ENCODE results near the gene TMCC3.
A peak's percentile ranks its signal among the peaks of the same experiment; 100 is the strongest.

TMCC3 gene

GRCh38 chr12:94566345-94566744 lies 84.0 kb downstream of the TMCC3 start:
- no peak overlapping the region for H3K4me3 ChIP-seq (ENCODE audit: insufficient read length, low read depth)
- DNase-seq (ENCODE audit: low read depth, low spot score) = no peak
- H3K36me3 ChIP-seq (ENCODE audit: insufficient read depth, insufficient read length, low read length) = peaks cover 5% of the 10 kb centered on the region
- H3K27me3 ChIP-seq (ENCODE audit: insufficient read depth, insufficient read length) = no peaks in the 10 kb centered on the region
- no peaks in the 10 kb centered on the region for H3K9me3 ChIP-seq (ENCODE audit: insufficient read depth, low read length)
- no peak overlapping the region for H3K9ac ChIP-seq (ENCODE audit: insufficient read length, low read depth)
- no peaks in the 10 kb centered on the region for H3K4me1 ChIP-seq (ENCODE audit: insufficient read depth, insufficient read length)
- TF ChIP-seq ZNF274 (IDR thresholded peaks at IDR 0.05; ENCODE audit: low read depth, low read length) = no peak
- no peak for TF ChIP-seq YY1 (IDR thresholded peaks at IDR 0.05; ENCODE audit: insufficient read depth, insufficient read length)
- TF ChIP-seq SUZ12 (IDR thresholded peaks at IDR 0.05; ENCODE audit: extremely low read depth, insufficient read depth, insufficient read length) = no peak

GRCh38 chr12:94565683-94566082 lies 84.7 kb downstream of the TMCC3 start:
- Histone ChIP-seq H3K4me3 (ENCODE audit: insufficient read length, low read depth) (no peak overlapping the region), H3K4me1 (ENCODE audit: insufficient read depth, insufficient read length) (peaks cover under 1% of the 10 kb centered on the region), H3K36me3 (ENCODE audit: insufficient read depth, insufficient read length, low read length) (peaks cover 5% of the 10 kb centered on the region), H3K9ac (ENCODE audit: insufficient read length, low read depth) (no peak overlapping the region), H3K27me3 (ENCODE audit: insufficient read depth, insufficient read length) (no peaks in the 10 kb centered on the region), H3K9me3 (ENCODE audit: insufficient read depth, low read length) (no peaks in the 10 kb centered on the region)
- DNase-seq (ENCODE audit: low read depth, low spot score) = no peak
- TF ChIP-seq YY1 (IDR thresholded peaks at IDR 0.05; ENCODE audit: insufficient read depth, insufficient read length) (no peak), ZNF274 (IDR thresholded peaks at IDR 0.05; ENCODE audit: low read depth, low read length) (no peak)

- no peaks in the 10 kb centered on the region for H3K27me3 ChIP-seq (ENCODE audit: insufficient read depth, insufficient read length)
- H3K4me3 ChIP-seq (ENCODE audit: insufficient read length, low read depth) = no peak overlapping the region
- DNase-seq (ENCODE audit: low read depth, low spot score) = no peak
- peaks cover 3% of the 10 kb centered on the region for H3K4me1 ChIP-seq (ENCODE audit: insufficient read depth, insufficient read length)
- H3K9ac ChIP-seq (ENCODE audit: insufficient read length, low read depth) = no peak overlapping the region
- no peaks in the 10 kb centered on the region for H3K9me3 ChIP-seq (ENCODE audit: insufficient read depth, low read length)
- TF ChIP-seq SUZ12 (IDR thresholded peaks at IDR 0.05; ENCODE audit: extremely low read depth, insufficient read depth, insufficient read length) (no peak), ZNF274 (IDR thresholded peaks at IDR 0.05; ENCODE audit: low read depth, low read length) (no peak), YY1 (IDR thresholded peaks at IDR 0.05; ENCODE audit: insufficient read depth, insufficient read length) (no peak)
- H3K36me3 ChIP-seq (ENCODE audit: insufficient read depth, insufficient read length, low read length) = no peaks in the 10 kb centered on the region
Measured at GRCh38 chr12:94563286-94563685, 87.1 kb downstream of the TMCC3 start.

DNA sequence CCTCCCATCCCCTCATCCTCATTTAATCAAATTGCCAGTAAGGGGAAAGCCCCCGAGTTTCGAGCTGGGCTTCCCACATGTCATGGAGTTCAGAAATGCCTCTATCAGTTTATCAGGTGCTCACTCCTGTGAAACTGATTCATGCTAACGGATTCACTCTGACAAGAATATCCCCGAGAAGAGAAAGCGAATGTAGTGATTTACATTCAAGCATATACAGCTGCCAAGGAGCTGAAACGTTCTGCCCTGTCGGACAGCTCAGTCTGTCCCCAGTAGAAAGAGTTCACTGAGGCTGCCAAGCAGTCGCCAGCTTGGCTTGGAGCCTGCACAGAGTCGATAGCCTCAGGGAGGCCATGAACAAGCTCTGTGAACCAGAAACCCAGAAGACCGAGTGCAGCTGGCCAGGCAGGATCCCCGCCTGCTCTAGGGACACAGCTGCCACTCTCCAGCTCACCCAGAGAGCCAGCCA lies 88.4 kb downstream of the TMCC3 start:
- Histone ChIP-seq H3K27me3 (ENCODE audit: insufficient read depth, insufficient read length) (no peaks in the 10 kb centered on the region), H3K4me1 (ENCODE audit: insufficient read depth, insufficient read length) (peaks cover 3% of the 10 kb centered on the region), H3K4me3 (ENCODE audit: insufficient read length, low read depth) (no peak overlapping the region), H3K9me3 (ENCODE audit: insufficient read depth, low read length) (no peaks in the 10 kb centered on the region), H3K36me3 (ENCODE audit: insufficient read depth, insufficient read length, low read length) (no peaks in the 10 kb centered on the region), H3K9ac (ENCODE audit: insufficient read length, low read depth) (peak overlapping the region; percentile 47)
- DNase-seq (ENCODE audit: low read depth, low spot score) = no peak
- TF ChIP-seq ZNF274 (IDR thresholded peaks at IDR 0.05; ENCODE audit: low read depth, low read length) (no peak), YY1 (IDR thresholded peaks at IDR 0.05; ENCODE audit: insufficient read depth, insufficient read length) (no peak), SUZ12 (IDR thresholded peaks at IDR 0.05; ENCODE audit: extremely low read depth, insufficient read depth, insufficient read length) (no peak)

DNA sequence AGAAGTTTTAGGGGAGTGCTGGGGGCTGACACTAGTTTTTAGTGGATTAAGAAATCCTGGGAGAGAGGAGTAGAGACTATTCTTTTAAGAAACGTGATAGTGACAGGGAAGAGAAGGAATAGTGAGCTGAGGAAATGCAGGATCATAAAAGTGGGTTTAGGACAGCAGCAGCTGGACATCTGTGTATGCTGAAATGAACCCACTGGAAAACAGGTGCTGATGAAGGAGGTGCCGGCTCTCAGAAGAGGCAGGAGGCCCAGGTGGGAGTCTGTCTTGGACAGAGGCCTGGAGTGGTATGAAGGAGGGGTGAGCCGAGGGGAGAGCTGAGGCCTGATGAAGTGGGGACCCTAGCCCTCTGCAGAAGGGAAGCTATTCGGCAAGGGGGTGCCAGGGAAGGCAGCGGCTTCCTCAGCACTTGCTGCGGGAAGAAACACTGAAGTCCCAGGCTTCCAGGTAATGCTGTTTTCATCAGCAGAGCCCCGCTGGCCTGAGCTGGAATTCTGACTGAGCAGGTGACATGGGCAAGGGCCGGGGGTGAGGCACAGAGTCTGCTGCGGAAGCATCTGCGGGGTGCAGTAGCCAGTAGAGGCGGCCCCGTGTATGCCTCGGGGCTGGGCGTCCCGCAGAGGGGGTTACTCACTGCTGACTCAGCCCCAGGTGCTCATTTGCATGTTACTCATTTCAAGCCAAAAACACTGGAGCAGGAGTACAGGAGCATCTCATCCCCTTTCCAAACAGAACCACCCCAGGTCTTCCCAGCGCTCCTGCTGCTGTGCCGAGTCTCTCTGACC lies 89.7 kb downstream of the TMCC3 start:
- Histone ChIP-seq H3K4me3 (ENCODE audit: insufficient read length, low read depth) (peak overlapping the region; percentile 9), H3K4me1 (ENCODE audit: insufficient read depth, insufficient read length) (peaks cover 3% of the 10 kb centered on the region), H3K9ac (ENCODE audit: insufficient read length, low read depth) (peak overlapping the region; percentile 47), H3K9me3 (ENCODE audit: insufficient read depth, low read length) (no peaks in the 10 kb centered on the region), H3K27me3 (ENCODE audit: insufficient read depth, insufficient read length) (no peaks in the 10 kb centered on the region), H3K36me3 (ENCODE audit: insufficient read depth, insufficient read length, low read length) (no peaks in the 10 kb centered on the region)
- DNase-seq (ENCODE audit: low read depth, low spot score) = peak; percentile 70
- TF ChIP-seq ZNF274 (IDR thresholded peaks at IDR 0.05; ENCODE audit: low read depth, low read length) = no peak
- TF ChIP-seq YY1 (IDR thresholded peaks at IDR 0.05; ENCODE audit: insufficient read depth, insufficient read length) = no peak
- TF ChIP-seq SUZ12 (IDR thresholded peaks at IDR 0.05; ENCODE audit: extremely low read depth, insufficient read depth, insufficient read length) = no peak

DNA sequence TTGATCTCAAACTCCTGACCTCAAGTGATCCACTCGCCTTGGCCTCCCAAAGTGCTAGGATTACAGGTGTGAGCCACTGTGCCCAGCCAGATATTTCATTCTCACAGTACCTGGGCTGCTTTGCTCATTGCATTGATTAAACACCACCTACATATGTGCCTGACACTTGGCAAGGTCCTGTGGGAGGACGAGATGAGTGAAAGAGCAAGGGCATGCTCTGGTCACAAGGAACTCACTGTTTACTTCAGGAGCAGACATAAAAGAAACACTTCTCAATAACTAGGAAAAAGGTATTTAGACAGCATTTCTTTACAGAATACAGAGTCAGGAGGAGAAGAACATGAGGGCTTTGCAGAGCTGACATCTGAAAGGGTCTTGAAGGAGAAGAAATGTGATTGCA lies 91.7 kb downstream of the TMCC3 start:
- DNase-seq (ENCODE audit: low read depth, low spot score) = no peak
- Histone ChIP-seq H3K27me3 (ENCODE audit: insufficient read depth, insufficient read length) (no peaks in the 10 kb centered on the region), H3K4me1 (ENCODE audit: insufficient read depth, insufficient read length) (peaks cover 3% of the 10 kb centered on the region), H3K9me3 (ENCODE audit: insufficient read depth, low read length) (no peaks in the 10 kb centered on the region), H3K4me3 (ENCODE audit: insufficient read length, low read depth) (no peak overlapping the region), H3K9ac (ENCODE audit: insufficient read length, low read depth) (no peak overlapping the region), H3K36me3 (ENCODE audit: insufficient read depth, insufficient read length, low read length) (no peaks in the 10 kb centered on the region)
- TF ChIP-seq SUZ12 (IDR thresholded peaks at IDR 0.05; ENCODE audit: extremely low read depth, insufficient read depth, insufficient read length) = no peak
- no peak for TF ChIP-seq YY1 (IDR thresholded peaks at IDR 0.05; ENCODE audit: insufficient read depth, insufficient read length)
- TF ChIP-seq ZNF274 (IDR thresholded peaks at IDR 0.05; ENCODE audit: low read depth, low read length) = no peak

DNA sequence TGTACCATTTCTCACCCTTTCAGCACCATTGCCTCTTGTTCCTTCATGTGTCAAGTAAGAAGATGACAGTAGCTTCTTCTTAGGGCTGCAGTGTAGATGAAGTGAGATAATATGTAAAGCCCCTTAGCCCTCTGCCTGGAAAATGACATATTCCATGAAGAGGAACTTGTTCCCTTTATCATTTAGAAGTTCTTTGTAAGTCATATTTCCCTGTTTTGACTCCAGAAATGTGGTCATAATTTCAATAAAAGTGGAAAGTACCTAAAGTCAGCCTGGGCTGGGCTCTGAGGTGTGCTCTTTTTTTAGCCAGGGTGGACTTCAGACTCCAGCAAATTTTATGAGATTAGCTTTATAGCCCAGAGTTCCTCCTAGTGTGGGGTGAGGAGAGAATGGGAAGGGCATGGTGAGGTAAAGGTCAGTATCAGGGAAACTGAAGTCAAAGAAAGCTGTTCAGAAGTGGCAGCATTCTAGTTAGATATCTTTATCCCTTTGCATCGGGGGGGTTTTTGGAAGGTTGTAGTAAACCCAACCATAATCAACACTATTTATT lies 92.5 kb downstream of the TMCC3 start:
- no peak overlapping the region for H3K4me3 ChIP-seq (ENCODE audit: insufficient read length, low read depth)
- no peaks in the 10 kb centered on the region for H3K9me3 ChIP-seq (ENCODE audit: insufficient read depth, low read length)
- no peaks in the 10 kb centered on the region for H3K27me3 ChIP-seq (ENCODE audit: insufficient read depth, insufficient read length)
- H3K36me3 ChIP-seq (ENCODE audit: insufficient read depth, insufficient read length, low read length) = no peaks in the 10 kb centered on the region
- H3K9ac ChIP-seq (ENCODE audit: insufficient read length, low read depth) = no peak overlapping the region
- H3K4me1 ChIP-seq (ENCODE audit: insufficient read depth, insufficient read length) = peaks cover 3% of the 10 kb centered on the region
- TF ChIP-seq YY1 (IDR thresholded peaks at IDR 0.05; ENCODE audit: insufficient read depth, insufficient read length) (no peak), ZNF274 (IDR thresholded peaks at IDR 0.05; ENCODE audit: low read depth, low read length) (no peak), SUZ12 (IDR thresholded peaks at IDR 0.05; ENCODE audit: extremely low read depth, insufficient read depth, insufficient read length) (no peak)
- DNase-seq (ENCODE audit: low read depth, low spot score) = no peak

All from NT2/D1 (cell line).